ENCODE measurements around the gene ACTL6B.
"Not testable (repeated sequence)": the region's sequence is repeated elsewhere in the genome, so short reads cannot be mapped to it uniquely, and the experiment has no call there.

The ACTL6B gene

GRCh38 chr7:100655908-100656674 is at the start of gene ACTL6B:
TSS of gene ACTL6B (minus strand) at chr7:100656448. CDS start at chr7:100656354, 94 bp downstream.
- peak; percentile 87 for DNase-seq

- peak; percentile 97 for DNase-seq
Observed at GRCh38 chr7:100705320-100705752, 49.1 kb upstream of the ACTL6B start.

- DNase-seq = not testable (repeated sequence)
Observed at GRCh38 chr7:100701089-100701488, 44.8 kb upstream of the ACTL6B start.

- no peak for DNase-seq
Observed at GRCh38 chr7:100699018-100699417, 42.8 kb upstream of the ACTL6B start.

GRCh38 chr7:100696123-100696521 is 39.9 kb upstream of the ACTL6B start:
- no peak for DNase-seq

- peak; percentile 84 for DNase-seq
Observed at GRCh38 chr7:100694098-100694745, 38.0 kb upstream of the ACTL6B start, which contains the start of gene GIGYF1. TSS of gene GIGYF1 (minus strand) at chr7:100694250. CDS start at chr7:100688238, 6,012 bp downstream.

GRCh38 chr7:100693312-100694097 is 37.3 kb upstream of the ACTL6B start:
- no peak for DNase-seq

- no peak for DNase-seq
Observed at GRCh38 chr7:100692578-100692961, 36.3 kb upstream of the ACTL6B start.

- peak; percentile 93 for DNase-seq
Observed at GRCh38 chr7:100691676-100692577, 35.7 kb upstream of the ACTL6B start.

GRCh38 chr7:100689230-100690135 is 33.2 kb upstream of the ACTL6B start:
- no peak for DNase-seq

- DNase-seq = no peak
Observed at GRCh38 chr7:100688326-100688860, 32.1 kb upstream of the ACTL6B start.

GRCh38 chr7:100687751-100688300 is 31.6 kb upstream of the ACTL6B start:
- DNase-seq = no peak

- no peak for DNase-seq
Observed at GRCh38 chr7:100687261-100687660, 31.0 kb upstream of the ACTL6B start.

GRCh38 chr7:100686822-100687211 is 30.6 kb upstream of the ACTL6B start:
- no peak for DNase-seq

GRCh38 chr7:100686201-100686821 is 30.1 kb upstream of the ACTL6B start:
- DNase-seq = no peak

GRCh38 chr7:100685631-100686145 is 29.4 kb upstream of the ACTL6B start:
- no peak for DNase-seq

GRCh38 chr7:100685049-100685605 is 28.9 kb upstream of the ACTL6B start:
- DNase-seq = no peak

- no peak for DNase-seq
Observed at GRCh38 chr7:100684534-100685042, 28.3 kb upstream of the ACTL6B start.

Measured in activated CD8-positive, alpha-beta memory T cell treated with anti-CD3 and anti-CD28 coated beads, Interleukin-2, amount 50 U/mL, for 48 hours (primary cell).